GM12878 (cell line): ENCODE data around the gene NRN1L.

Source experiments
- EZH2 ChIP-seq: IDR thresholded peaks from 2 replicates; pipeline ENCODE4 v1.6.1; 2012; ENCODE audit warnings: low read depth, mild to moderate bottlenecking, control low read depth, inconsistent platforms, low read length, borderline replicate concordance; ENCODE audit not compliant: control insufficient read depth
- FOS ChIP-seq: IDR thresholded peaks from 3 replicates; pipeline ENCODE4 v1.6.1; 2011; ENCODE audit warnings: borderline replicate concordance; ENCODE audit not compliant: insufficient read length; ENCODE audit errors: extremely low read depth
- GABPA ChIP-seq: IDR thresholded peaks from 2 replicates; pipeline ENCODE4 v1.6.1; 2014; ENCODE audit warnings: antibody characterized with exemption, low read depth, mild to moderate bottlenecking, inconsistent platforms
- POLR2A ChIP-seq: IDR thresholded peaks from 2 replicates; pipeline ENCODE4 v1.6.1; 2011; ENCODE audit warnings: low read depth, mild to moderate bottlenecking, low read length
- POLR2AphosphoS5 ChIP-seq: IDR thresholded peaks from 2 replicates; pipeline ENCODE4 v1.6.1; 2011; ENCODE audit warnings: mild to moderate bottlenecking, low read length, inconsistent platforms
- RELA ChIP-seq: fragments of 450-650 bp; IDR thresholded peaks from 2 replicates; pipeline ENCODE4 v1.8.0; 2014; ENCODE audit warnings: borderline replicate concordance; ENCODE audit not compliant: partially characterized antibody
- YBX1 ChIP-seq: fragments of 450-650 bp; IDR thresholded peaks from 2 replicates; pipeline ENCODE4 v1.6.1; 2016; ENCODE audit warnings: antibody characterized with exemption
- TF ChIP-seq, protein P1 (sequence below): fragments of 450-650 bp; formaldehyde crosslinking; IDR thresholded peaks from 2 replicates; pipeline ENCODE4 v1.4.0; 2020; ENCODE audit warnings: mild to moderate bottlenecking, moderate library complexity
- TF ChIP-seq, protein P2 (sequence below), 3 experiments: IDR thresholded peaks in 2 of 3; conservative IDR thresholded peaks in 1 of 3; 2 replicates each; pipeline ENCODE4 v1.5.1; 2011; ENCODE audit warnings: low read depth in 3 of 3, low read length in 3 of 3, mild to moderate bottlenecking in 3 of 3, control low read depth in 2 of 3, moderate library complexity in 2 of 3, inconsistent platforms in 1 of 3, mixed read lengths in 1 of 3; ENCODE audit not compliant: control insufficient read depth in 2 of 3, insufficient read depth in 1 of 3; ENCODE audit errors: extremely low read depth in 1 of 3

DNA sequence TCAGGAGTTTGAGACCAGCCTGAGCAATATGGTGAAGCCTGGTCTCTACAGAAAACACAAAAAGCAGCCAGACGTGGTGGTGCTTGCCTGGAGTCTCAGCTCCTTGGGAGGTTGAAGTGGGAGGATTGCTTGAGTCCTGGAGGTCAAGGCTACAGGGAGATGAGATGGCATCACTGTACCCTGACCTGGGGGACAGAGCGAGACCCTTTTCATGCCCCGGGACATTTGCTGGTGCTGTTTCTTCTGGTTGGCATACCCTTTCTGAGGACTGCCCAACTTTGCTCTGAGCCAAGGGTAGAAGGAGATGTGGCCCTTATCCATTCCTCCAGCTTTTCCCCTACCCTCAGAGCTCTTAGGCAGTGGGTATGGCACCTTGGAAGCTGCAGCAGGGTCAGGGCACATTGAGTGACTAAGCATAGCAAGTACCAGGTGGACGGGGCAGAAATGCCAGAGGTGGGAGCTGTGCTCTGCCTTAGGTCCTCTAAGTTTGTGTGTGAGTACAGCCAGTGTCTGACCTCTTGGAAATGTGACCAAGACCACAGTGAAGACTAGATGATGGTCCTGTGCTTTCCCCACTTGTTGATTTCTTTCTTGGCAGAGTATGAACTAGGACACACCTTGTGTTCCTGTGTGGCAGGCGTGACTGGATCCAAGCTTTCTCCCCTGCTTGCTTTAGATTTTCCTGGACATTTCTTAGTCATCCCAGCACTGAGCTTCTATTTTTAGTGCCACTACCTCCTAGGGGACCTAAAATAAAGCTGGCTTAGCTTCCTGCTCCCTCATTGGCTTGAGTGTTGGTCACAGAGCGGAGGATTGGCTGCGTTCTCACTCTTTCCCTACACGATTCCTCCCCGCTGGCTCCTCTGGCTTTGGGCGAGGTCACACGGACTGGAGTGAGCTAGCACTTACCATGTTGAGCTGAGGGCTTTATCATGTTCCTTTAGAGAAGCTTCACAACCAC is 21.8 kb upstream of the NRN1L start:
- no peak for TF ChIP-seq YBX1
- TF ChIP-seq, protein P1, sequence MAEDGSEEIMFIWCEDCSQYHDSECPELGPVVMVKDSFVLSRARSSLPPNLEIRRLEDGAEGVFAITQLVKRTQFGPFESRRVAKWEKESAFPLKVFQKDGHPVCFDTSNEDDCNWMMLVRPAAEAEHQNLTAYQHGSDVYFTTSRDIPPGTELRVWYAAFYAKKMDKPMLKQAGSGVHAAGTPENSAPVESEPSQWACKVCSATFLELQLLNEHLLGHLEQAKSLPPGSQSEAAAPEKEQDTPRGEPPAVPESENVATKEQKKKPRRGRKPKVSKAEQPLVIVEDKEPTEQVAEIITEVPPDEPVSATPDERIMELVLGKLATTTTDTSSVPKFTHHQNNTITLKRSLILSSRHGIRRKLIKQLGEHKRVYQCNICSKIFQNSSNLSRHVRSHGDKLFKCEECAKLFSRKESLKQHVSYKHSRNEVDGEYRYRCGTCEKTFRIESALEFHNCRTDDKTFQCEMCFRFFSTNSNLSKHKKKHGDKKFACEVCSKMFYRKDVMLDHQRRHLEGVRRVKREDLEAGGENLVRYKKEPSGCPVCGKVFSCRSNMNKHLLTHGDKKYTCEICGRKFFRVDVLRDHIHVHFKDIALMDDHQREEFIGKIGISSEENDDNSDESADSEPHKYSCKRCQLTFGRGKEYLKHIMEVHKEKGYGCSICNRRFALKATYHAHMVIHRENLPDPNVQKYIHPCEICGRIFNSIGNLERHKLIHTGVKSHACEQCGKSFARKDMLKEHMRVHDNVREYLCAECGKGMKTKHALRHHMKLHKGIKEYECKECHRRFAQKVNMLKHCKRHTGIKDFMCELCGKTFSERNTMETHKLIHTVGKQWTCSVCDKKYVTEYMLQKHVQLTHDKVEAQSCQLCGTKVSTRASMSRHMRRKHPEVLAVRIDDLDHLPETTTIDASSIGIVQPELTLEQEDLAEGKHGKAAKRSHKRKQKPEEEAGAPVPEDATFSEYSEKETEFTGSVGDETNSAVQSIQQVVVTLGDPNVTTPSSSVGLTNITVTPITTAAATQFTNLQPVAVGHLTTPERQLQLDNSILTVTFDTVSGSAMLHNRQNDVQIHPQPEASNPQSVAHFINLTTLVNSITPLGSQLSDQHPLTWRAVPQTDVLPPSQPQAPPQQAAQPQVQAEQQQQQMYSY (CRISPR knock-in tag) = no peak
- TF ChIP-seq, protein P2, sequence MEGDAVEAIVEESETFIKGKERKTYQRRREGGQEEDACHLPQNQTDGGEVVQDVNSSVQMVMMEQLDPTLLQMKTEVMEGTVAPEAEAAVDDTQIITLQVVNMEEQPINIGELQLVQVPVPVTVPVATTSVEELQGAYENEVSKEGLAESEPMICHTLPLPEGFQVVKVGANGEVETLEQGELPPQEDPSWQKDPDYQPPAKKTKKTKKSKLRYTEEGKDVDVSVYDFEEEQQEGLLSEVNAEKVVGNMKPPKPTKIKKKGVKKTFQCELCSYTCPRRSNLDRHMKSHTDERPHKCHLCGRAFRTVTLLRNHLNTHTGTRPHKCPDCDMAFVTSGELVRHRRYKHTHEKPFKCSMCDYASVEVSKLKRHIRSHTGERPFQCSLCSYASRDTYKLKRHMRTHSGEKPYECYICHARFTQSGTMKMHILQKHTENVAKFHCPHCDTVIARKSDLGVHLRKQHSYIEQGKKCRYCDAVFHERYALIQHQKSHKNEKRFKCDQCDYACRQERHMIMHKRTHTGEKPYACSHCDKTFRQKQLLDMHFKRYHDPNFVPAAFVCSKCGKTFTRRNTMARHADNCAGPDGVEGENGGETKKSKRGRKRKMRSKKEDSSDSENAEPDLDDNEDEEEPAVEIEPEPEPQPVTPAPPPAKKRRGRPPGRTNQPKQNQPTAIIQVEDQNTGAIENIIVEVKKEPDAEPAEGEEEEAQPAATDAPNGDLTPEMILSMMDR (IDR thresholded peaks at IDR 0.05 in 2 of 3, conservative IDR thresholded peaks at IDR 0.05 in 1 of 3; ENCODE audit: control insufficient read depth in 2 of 3, extremely low read depth in 1 of 3, insufficient read depth in 1 of 3, low read depth in 3 of 3, low read length in 3 of 3) = no peak
- no peak for TF ChIP-seq POLR2AphosphoS5
- no peak for TF ChIP-seq POLR2A
- TF ChIP-seq RELA = no peak
- no peak for TF ChIP-seq EZH2
- TF ChIP-seq GABPA = no peak
- no peak for TF ChIP-seq FOS
